ENCODE measurements around the gene MYT1.

GRCh38 chr20:64212755-64213154 is 48.5 kb downstream of the MYT1 start:
- TF ChIP-seq, protein P1, sequence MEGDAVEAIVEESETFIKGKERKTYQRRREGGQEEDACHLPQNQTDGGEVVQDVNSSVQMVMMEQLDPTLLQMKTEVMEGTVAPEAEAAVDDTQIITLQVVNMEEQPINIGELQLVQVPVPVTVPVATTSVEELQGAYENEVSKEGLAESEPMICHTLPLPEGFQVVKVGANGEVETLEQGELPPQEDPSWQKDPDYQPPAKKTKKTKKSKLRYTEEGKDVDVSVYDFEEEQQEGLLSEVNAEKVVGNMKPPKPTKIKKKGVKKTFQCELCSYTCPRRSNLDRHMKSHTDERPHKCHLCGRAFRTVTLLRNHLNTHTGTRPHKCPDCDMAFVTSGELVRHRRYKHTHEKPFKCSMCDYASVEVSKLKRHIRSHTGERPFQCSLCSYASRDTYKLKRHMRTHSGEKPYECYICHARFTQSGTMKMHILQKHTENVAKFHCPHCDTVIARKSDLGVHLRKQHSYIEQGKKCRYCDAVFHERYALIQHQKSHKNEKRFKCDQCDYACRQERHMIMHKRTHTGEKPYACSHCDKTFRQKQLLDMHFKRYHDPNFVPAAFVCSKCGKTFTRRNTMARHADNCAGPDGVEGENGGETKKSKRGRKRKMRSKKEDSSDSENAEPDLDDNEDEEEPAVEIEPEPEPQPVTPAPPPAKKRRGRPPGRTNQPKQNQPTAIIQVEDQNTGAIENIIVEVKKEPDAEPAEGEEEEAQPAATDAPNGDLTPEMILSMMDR (IDR thresholded peaks at IDR 0.05; ENCODE audit: low read length), result no peak
- no peak for TF ChIP-seq EZH2 (IDR thresholded peaks at IDR 0.05; ENCODE audit: borderline replicate concordance, low read length)

Data from OCI-LY1 (cell line).